IMR-90 (cell line): ENCODE data around the gene PRDM2. TPM values are rescaled to one million over a fixed set of nuclear protein-coding genes. Genes with fewer than 3 reads are reported as not detected.
A peak's percentile ranks its signal among the peaks of the same experiment; 100 is the strongest.

Experiments
- ATAC-seq: fragments of 200-7000 bp; cut with Tn5 transposase; 2 replicates; pipeline ENCODE4 v1.9.1; 2020; ENCODE audit warnings: low read depth, mild to moderate bottlenecking, moderate library complexity
- BruUV-seq: library from RNA; stranded (reverse); fragments of 400-500 nt; replicated peaks from 2 replicates; lab custom pipeline; 2021; lab: Mats Ljungman, UMichigan
- CTCF ChIA-PET: fragments of 300-600 bp; formaldehyde crosslinking; extraction: SDS; loops from one replicate; lab custom pipeline; 2021; ENCODE audit warnings: antibody characterized with exemption; lab: Yijun Ruan, JAX
- POLR2A ChIA-PET: fragments of 300-600 bp; sonication (Branson Sonifier 250); formaldehyde crosslinking; loops from one replicate; lab custom pipeline; 2022; ENCODE audit warnings: antibody characterized with exemption; ENCODE audit not compliant: unreplicated experiment; lab: Charles Lee
- DNase-seq: peaks from one replicate; pipeline ENCODE4 v3.0.0; 2013
- H2AFZ ChIP-seq: replicated peaks from 2 replicates; pipeline ENCODE3; 2013; ENCODE audit warnings: low read length, mild to moderate bottlenecking; ENCODE audit not compliant: poor library complexity
- H2AK5ac ChIP-seq: 2 replicates; pipeline ENCODE4 v1.6.1; 2013; ENCODE audit warnings: low read depth, low read length, inconsistent platforms
- H2AK9ac ChIP-seq: replicated peaks from 2 replicates; pipeline ENCODE3; 2013; ENCODE audit warnings: mild to moderate bottlenecking, low read depth, low read length, moderate library complexity; ENCODE audit not compliant: poor library complexity
- H2BK120ac ChIP-seq: 2 replicates; pipeline ENCODE4 v1.6.1; 2013; ENCODE audit warnings: low read depth, low read length, inconsistent platforms
- H2BK15ac ChIP-seq: 3 replicates; pipeline ENCODE4 v1.6.1; 2013; ENCODE audit warnings: low read depth, low read length, inconsistent platforms
- H2BK20ac ChIP-seq: 2 replicates; pipeline ENCODE4 v1.6.1; 2013; ENCODE audit warnings: low read depth, mild to moderate bottlenecking, inconsistent platforms, low read length, moderate library complexity
- H2BK5ac ChIP-seq: 2 replicates; pipeline ENCODE4 v1.6.1; 2013; ENCODE audit warnings: mild to moderate bottlenecking, low read depth, low read length, inconsistent platforms; ENCODE audit not compliant: poor library complexity, severe bottlenecking
- H3K14ac ChIP-seq: replicated peaks from 2 replicates; pipeline ENCODE4 v1.6.1; 2013; ENCODE audit warnings: low read depth, low read length, inconsistent platforms
- H3K18ac ChIP-seq: 2 replicates; pipeline ENCODE4 v1.6.1; 2013; ENCODE audit warnings: low read depth, low read length, control low read depth
- H3K23ac ChIP-seq: 2 replicates; pipeline ENCODE4 v1.6.1; 2013; ENCODE audit warnings: low read depth, low read length, inconsistent platforms
- H3K27ac ChIP-seq: 2 replicates; pipeline ENCODE4 v1.5.1; 2013; ENCODE audit warnings: mild to moderate bottlenecking, control low read depth, low read length; ENCODE audit not compliant: insufficient read depth
- H3K27me3 ChIP-seq: 2 replicates; pipeline ENCODE4 v1.6.1; 2013; ENCODE audit warnings: low read length; ENCODE audit not compliant: control insufficient read depth, insufficient read depth
- H3K36me3 ChIP-seq: 2 replicates; pipeline ENCODE4 v1.6.1; 2013; ENCODE audit warnings: low read length, mixed read lengths; ENCODE audit not compliant: control insufficient read depth, insufficient read depth
- H3K4ac ChIP-seq: 2 replicates; pipeline ENCODE4 v1.6.1; 2013; ENCODE audit warnings: low read depth, low read length, inconsistent platforms
- H3K4me1 ChIP-seq: 2 replicates; pipeline ENCODE4 v1.6.1; 2013; ENCODE audit warnings: low read length, mixed read lengths; ENCODE audit not compliant: control insufficient read depth, insufficient read depth
- H3K4me2 ChIP-seq: 2 replicates; pipeline ENCODE4 v1.6.1; 2013; ENCODE audit warnings: low read depth, mild to moderate bottlenecking, control low read depth, low read length, moderate library complexity
- H3K4me3 ChIP-seq: 2 replicates; pipeline ENCODE4 v1.5.1; 2013; ENCODE audit warnings: low read depth, mild to moderate bottlenecking, control low read depth, low read length, moderate library complexity; ENCODE audit not compliant: insufficient read depth
- H3K56ac ChIP-seq: 2 replicates; pipeline ENCODE4 v1.6.1; 2013; ENCODE audit warnings: low read length, inconsistent platforms; ENCODE audit not compliant: insufficient read depth; ENCODE audit errors: extremely low read depth
- H3K79me1 ChIP-seq, 2 experiments: 2 replicates each; pipeline ENCODE4 v1.6.1; 2013; ENCODE audit warnings: low read length in 2 of 2, inconsistent platforms in 1 of 2, low read depth in 1 of 2
- H3K9ac ChIP-seq: 2 replicates; pipeline ENCODE4 v1.6.1; 2013; ENCODE audit warnings: low read depth, low read length, control low read depth
- H3K9me1 ChIP-seq: 2 replicates; pipeline ENCODE4 v1.6.1; 2013; ENCODE audit warnings: low read length, inconsistent platforms; ENCODE audit not compliant: insufficient read depth
- H3K9me3 ChIP-seq: 2 replicates; pipeline ENCODE4 v1.6.1; 2013; ENCODE audit warnings: low read length; ENCODE audit not compliant: control insufficient read depth, insufficient read depth
- H4K20me1 ChIP-seq: 2 replicates; pipeline ENCODE4 v1.6.1; 2013; ENCODE audit warnings: low read length, inconsistent platforms; ENCODE audit not compliant: insufficient read depth
- H4K5ac ChIP-seq: 2 replicates; pipeline ENCODE4 v1.6.1; 2013; ENCODE audit warnings: mild to moderate bottlenecking, low read depth, low read length, control low read depth
- H4K8ac ChIP-seq, 2 experiments: 2 replicates each; pipeline ENCODE4 v1.6.1; 2013; ENCODE audit warnings: low read depth in 2 of 2, low read length in 2 of 2, control low read depth in 1 of 2, inconsistent platforms in 1 of 2
- H4K91ac ChIP-seq: 2 replicates; pipeline ENCODE4 v1.6.1; 2013; ENCODE audit warnings: low read depth, low read length, inconsistent platforms; ENCODE audit not compliant: insufficient read depth
- CEBPB ChIP-seq: IDR thresholded peaks from 2 replicates; pipeline ENCODE4 v1.6.1; 2012; ENCODE audit warnings: low read depth, low read length, improper control_type of control experiment
- CHD1 ChIP-seq: IDR thresholded peaks from 2 replicates; pipeline ENCODE4 v1.6.1; 2012; ENCODE audit warnings: low read depth, low read length, improper control_type of control experiment
- ELK1 ChIP-seq: fragments of 150-350 bp; IDR thresholded peaks from 2 replicates; pipeline ENCODE4 v1.6.1; 2016; ENCODE audit warnings: low read depth, mild to moderate bottlenecking, low read length, moderate library complexity, borderline replicate concordance
- FOS ChIP-seq: fragments of 150-350 bp; IDR thresholded peaks from 2 replicates; pipeline ENCODE4 v1.6.1; 2016; ENCODE audit warnings: low read depth, low read length
- MAFK ChIP-seq: IDR thresholded peaks from 2 replicates; pipeline ENCODE4 v1.6.1; 2012; ENCODE audit warnings: low read depth, low read length, improper control_type of control experiment
- MXI1 ChIP-seq: IDR thresholded peaks from 2 replicates; pipeline ENCODE4 v1.6.1; 2012; ENCODE audit warnings: low read depth, mild to moderate bottlenecking, low read length, moderate library complexity, borderline replicate concordance
- POLR2A ChIP-seq: IDR thresholded peaks from 2 replicates; pipeline ENCODE4 v1.6.1; 2012; ENCODE audit warnings: mild to moderate bottlenecking, low read depth, low read length
- RCOR1 ChIP-seq: IDR thresholded peaks from 2 replicates; pipeline ENCODE4 v1.6.1; 2012; ENCODE audit warnings: mild to moderate bottlenecking, low read length, improper control_type of control experiment; ENCODE audit not compliant: insufficient replicate concordance
- USF2 ChIP-seq: fragments of 150-350 bp; IDR thresholded peaks from 2 replicates; pipeline ENCODE4 v1.6.1; 2017; ENCODE audit warnings: mild to moderate bottlenecking, antibody characterized with exemption, low read length, low read depth
- WGBS, 2 experiments: methylation state at CpG; one replicate each; pipeline versions ENCODE4 v1.1.5 to v1.1.7; 2013; ENCODE audit warnings: missing lambda C conversion rate in 2 of 2; ENCODE audit not compliant: insufficient read length in 1 of 2; ENCODE audit errors: extremely low coverage in 2 of 2; 5-methylcytosine and 5-hydroxymethylcytosine counted together
- dilution Hi-C: fragments of 300-500 bp; cut with HindIII; formaldehyde crosslinking; loops from one replicate; pipeline ENCODE4 v1.14.3; 2018; ENCODE audit warnings: low sequenced_read_pairs; ENCODE audit not compliant: unreplicated experiment
- in situ Hi-C: fragments of 300-500 bp; cut with MboI; formaldehyde crosslinking; loops from 3 replicates; pipeline ENCODE4 v1.14.3; 2019; ENCODE audit warnings: low sequenced_read_pairs, inconsistent platforms, mixed read lengths
- intact Hi-C: fragments of 100-400 bp; cut with micrococcal nuclease; formaldehyde crosslinking; loops from 2 replicates; pipeline ENCODE4 v1.10.0; 2022
- polyA plus RNA-seq, 3 experiments: library from polyadenylated mRNA; depleted of rRNA; stranded (reverse); fragments of >200 nt; gene quantifications; 2 replicates each; pipeline ENCODE4 v1.2.3, GENCODE V29; 2012; ENCODE audit warnings: low replicate concordance in 1 of 3
- total RNA-seq: library from RNA; depleted of rRNA; stranded (reverse); fragments of >200 nt; gene quantifications from 2 replicates; pipeline ENCODE4 v1.2.3, GENCODE V29; 2012

The PRDM2 gene
- total and polyA plus RNA-seq, 2 of the 4 experiments (the other 2 are of a cell fraction): 3.4 to 8.9 TPM

DNA sequence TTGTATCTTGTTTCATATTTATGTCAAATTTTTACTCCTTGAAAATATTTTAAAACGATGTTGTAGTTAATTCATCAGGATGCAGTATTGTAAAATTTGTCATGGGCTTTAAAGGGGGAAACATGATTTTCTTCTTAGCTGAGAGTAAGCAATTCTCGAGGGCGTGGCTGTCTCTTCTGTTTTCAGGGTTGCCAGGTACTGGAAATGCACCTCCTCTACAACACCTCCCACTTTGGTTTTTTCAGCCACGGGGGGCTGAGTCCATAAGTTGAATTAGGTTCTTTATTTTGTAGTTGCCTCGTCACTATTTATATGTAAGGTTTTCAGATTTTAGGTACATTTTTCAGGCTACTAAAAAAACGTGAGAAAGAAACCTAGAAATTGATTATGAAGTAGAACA lies 64.0 kb downstream of the PRDM2 start:
- no CpG with 5 or more reads among the region's 6 CpGs for WGBS, 2 experiments
- H2AFZ ChIP-seq: no peak overlapping the region
- ATAC-seq: no peak
- no TSS peak for BruUV-seq
- CTCF ChIA-PET: interaction anchor here (0.7 to 1.1 kb wide), 3 partner anchors 16 to 28 kb away, joined by 3 read pairs; no protein-coding TSS in a partner anchor
- no peak overlapping the region for H2BK5ac ChIP-seq
- no peak overlapping the region for H3K18ac ChIP-seq
- H3K4me3 ChIP-seq: no peak overlapping the region
- no peak overlapping the region for H2BK20ac ChIP-seq
- dilution Hi-C loops: no loop called here
- H2AK5ac ChIP-seq: no peak overlapping the region
- POLR2A ChIA-PET: no interaction called here
- TF ChIP-seq CEBPB: no peak
- TF ChIP-seq MAFK: no peak
- no peak for TF ChIP-seq CHD1
- TF ChIP-seq ELK1: no peak
- no peak for TF ChIP-seq POLR2A
- TF ChIP-seq MXI1: no peak
- no peak for TF ChIP-seq FOS
- TF ChIP-seq RCOR1: no peak
- TF ChIP-seq USF2: no peak
- no peak overlapping the region for H3K23ac ChIP-seq
- H2AK9ac ChIP-seq: no peak overlapping the region
- H3K9me3 ChIP-seq: no peaks in the 10 kb centered on the region
- in situ Hi-C loops: loop anchor here (25.0 kb wide), 1 partner anchor 1173 kb away; no protein-coding TSS in a partner anchor
- no peak overlapping the region for H3K27ac ChIP-seq
- intact Hi-C loops: no loop called here
- H4K91ac ChIP-seq: no peak overlapping the region
- no peak overlapping the region for H4K8ac ChIP-seq
- no peak for DNase-seq
- peaks cover 5% of the 10 kb centered on the region; the same call in 1 of the 2 replicates for H3K36me3 ChIP-seq
- H3K4ac ChIP-seq: no peak overlapping the region
- H4K5ac ChIP-seq: no peak overlapping the region
- no peak overlapping the region for H3K9ac ChIP-seq
- H4K20me1 ChIP-seq: peaks cover 80% of the 10 kb centered on the region
- H3K4me1 ChIP-seq: peaks cover 17% of the 10 kb centered on the region
- 0 out of 2 replicates have a peak overlapping the region, but pooled peaks have one; percentile 17 for H3K4me2 ChIP-seq
- no peak overlapping the region for H3K14ac ChIP-seq
- no peak overlapping the region for H2BK120ac ChIP-seq
- no peak overlapping the region for H3K56ac ChIP-seq
- no peaks in the 10 kb centered on the region for H3K27me3 ChIP-seq
- peaks cover 22 to 75% of the 10 kb centered on the region in 2 experiments for H3K79me1 ChIP-seq
- H2BK15ac ChIP-seq: no peak overlapping the region
- H3K9me1 ChIP-seq: peaks cover 31% of the 10 kb centered on the region
